ENCODE measurements around the gene ASTN1.

DNA sequence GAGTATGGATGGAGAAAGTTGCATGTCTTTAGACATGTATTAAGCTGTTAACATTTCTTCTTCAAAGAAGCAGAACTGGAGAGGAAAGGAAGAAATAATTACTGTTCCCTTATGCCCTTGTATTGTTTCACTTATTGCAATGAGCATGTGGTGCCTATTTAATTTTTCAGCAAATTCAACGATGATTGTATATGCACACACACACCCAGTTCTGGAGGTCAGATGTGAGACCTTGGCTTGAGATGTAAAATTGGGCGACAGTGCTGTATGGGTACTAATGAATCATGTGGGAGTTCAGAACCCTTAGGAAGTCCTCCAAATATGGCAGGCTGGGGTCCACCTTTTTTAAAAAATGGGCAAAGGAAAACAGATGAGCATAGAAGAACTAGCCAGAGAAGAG lies 33.7 kb upstream of the ASTN1 start:
- TF ChIP-seq POLR2A (IDR thresholded peaks at IDR 0.05; ENCODE audit: low read length) (no peak), GATA1 (IDR thresholded peaks at IDR 0.05; ENCODE audit: low read depth, low read length) (no peak)
